22Rv1 (cell line): ENCODE data around the gene ATP5F1D.

Experiments used
- CTCF ChIP-seq: fragments of 450-650 bp; IDR thresholded peaks from 2 replicates; pipeline ENCODE4 v1.5.1; 2017; ENCODE audit warnings: mild to moderate bottlenecking
- ZFX ChIP-seq: fragments of 450-650 bp; IDR thresholded peaks from 2 replicates; pipeline ENCODE4 v1.6.1; 2017; ENCODE audit warnings: antibody characterized with exemption, borderline replicate concordance

- no peak for TF ChIP-seq CTCF
- TF ChIP-seq ZFX: no peak
Measured at GRCh38 chr19:1274852-1275259, 33.3 kb downstream of the ATP5F1D start.
